Umbilical cord (tissue), 2 donors: ENCODE measurements around the gene ANKRD18A. TPM values are rescaled to one million over a fixed set of nuclear protein-coding genes. Genes with fewer than 3 reads are reported as not detected.

Experiments used
- DNase-seq: peaks from one replicate; pipeline ENCODE4 v3.0.0-alpha.2; 2015; ENCODE audit warnings: low spot score
- total RNA-seq: library from RNA; depleted of rRNA; stranded (reverse); fragments of >200 nt; gene quantifications from one replicate; pipeline ENCODE4 v1.2.3, GENCODE V29; 2014; ENCODE audit warnings: low replicate concordance; ENCODE audit not compliant: insufficient read depth

The ANKRD18A gene
- total RNA-seq, result 1.4 TPM

DNA sequence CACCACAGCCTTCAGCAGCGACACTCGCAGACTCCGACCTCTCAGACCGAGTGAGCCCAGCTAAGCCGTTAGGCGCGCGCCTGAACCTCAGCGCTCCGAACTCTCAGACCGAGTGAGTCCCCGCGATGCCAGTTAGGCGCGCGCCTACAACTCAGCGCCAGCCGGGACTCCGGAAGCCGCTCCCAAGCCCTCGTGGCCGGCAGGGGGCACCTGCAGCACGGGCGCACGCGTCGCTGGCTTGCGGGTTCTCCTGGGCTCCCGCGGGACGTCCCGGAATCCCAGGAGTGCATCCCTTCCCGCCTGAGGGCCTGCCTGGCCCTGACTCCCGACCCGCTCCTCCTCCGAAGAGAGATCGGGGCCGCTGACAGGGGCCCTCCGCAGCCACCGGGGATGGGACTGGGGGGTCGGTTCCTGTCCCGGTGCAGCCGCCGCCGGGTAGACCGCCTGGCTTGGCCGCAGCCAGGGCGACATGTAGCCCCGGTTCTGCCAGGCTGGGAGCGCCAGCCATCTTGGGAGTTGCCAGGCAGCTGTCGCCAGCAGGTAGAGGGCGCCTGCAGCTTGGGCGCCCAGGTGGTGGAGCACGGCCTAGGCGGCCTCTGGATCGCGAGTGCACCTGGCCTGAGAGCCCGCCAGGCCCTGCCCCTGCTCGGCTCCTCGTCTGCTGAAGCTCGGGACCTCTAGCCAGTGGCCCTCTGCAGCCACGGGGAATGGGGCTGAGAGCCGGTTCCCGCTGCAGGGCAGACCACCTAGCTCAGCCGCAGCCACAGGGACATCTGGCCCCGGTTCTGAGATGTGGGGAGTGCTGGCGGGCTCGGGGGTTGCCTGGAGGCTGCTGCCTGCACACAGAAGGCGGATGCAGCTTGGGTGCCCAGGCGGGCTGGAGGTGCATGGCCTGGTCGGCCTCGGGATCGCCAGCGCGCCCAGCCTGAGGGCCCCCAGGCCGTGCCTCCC, at the start of gene ANKRD18A:
ANKRD18A (minus strand) TSS at position 114 of the 951 bp plus-strand sequence. CDS start 311 bp downstream, outside the sequence.
- peak; percentile 66 for DNase-seq

DNA sequence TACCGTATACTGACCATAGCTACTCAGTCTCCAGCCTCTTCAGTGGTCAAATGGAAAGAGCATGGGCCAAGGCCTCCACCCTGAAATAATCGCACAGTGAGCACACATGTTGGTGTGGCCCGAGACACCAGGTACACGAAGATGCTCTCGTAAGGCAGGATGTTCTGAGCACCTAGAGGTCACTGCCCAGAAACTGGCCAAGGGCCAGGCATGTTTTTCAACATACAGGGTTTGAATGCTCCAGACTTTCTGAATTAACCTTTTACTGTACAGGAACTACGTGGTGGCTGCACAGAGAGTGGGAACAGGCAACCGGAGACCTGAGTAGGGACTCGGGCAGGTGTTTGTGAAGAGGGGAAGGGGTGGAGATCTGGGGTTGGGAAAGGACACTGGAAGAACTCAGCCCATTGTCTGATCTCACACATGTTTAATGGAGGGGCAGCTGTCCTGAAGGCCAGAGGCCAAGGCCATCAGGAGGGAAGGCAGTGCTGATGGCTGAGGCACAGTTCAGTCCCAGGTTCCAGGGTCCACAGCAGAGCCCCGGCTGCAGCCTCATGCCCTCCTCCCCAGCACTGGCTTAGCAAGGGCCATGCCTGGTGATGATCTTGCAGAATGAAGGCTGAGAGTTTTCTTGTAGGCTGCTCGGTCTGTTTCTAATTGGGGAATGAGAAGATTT, 48.5 kb upstream of the ANKRD18A start:
- DNase-seq, result no peak

DNA sequence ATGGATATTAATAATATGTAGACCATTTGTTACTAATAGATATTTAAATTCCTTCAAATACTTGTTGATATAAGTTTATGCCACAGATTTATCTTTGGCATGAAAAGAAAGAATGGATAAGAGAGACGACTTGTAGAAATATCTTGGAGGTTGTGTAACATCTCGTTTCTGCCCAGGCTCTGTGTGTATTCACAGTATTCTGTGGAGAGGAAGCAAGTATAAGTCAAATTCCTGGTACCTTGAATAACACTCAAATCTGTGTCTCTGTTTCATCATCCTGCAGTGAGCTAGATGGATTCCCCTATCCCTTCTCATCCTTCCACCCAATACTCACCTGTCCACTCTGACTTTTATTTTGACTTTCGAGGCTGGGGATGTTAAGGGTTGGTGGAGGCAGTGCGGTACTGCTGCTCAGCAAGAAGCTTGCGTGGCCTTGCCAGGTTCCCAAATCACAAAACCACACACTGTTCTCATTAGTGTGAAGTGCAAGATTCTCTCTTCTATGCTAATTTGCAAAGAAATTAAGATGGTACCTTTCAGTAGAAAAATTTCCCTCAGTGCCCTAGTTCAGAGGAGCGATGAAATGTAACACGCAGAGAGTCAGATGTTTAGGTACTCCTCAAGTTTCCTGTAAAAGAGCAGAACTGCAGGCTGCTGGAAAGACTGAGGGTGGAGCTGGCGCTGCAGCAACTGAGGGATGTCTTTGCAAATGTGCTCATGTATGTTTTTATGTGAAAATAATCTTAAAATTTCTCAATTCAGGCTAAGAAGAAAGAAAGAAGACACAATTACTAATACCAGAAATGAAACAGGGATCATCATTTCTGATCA, 42.6 kb upstream of the ANKRD18A start:
- DNase-seq, result peak; percentile 30

DNA sequence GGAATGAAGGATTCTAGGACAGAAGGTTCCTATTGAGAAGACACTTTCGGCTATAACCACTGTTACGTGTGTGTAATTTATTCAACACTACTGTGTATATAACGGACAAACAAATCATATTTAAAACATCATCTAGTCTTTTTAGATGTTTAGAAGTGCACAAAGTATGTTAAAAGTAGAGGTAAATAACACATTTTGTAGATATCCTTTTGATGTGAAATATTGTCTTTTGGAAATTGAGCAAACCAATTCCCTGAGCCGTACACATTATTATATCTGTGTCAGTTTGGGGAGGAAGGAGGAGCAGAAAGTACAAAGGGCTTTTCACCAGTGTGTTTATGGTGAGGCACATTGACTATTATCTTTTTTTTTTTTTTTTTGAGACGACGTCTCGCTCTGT, 39.1 kb upstream of the ANKRD18A start:
- no peak for DNase-seq

DNA sequence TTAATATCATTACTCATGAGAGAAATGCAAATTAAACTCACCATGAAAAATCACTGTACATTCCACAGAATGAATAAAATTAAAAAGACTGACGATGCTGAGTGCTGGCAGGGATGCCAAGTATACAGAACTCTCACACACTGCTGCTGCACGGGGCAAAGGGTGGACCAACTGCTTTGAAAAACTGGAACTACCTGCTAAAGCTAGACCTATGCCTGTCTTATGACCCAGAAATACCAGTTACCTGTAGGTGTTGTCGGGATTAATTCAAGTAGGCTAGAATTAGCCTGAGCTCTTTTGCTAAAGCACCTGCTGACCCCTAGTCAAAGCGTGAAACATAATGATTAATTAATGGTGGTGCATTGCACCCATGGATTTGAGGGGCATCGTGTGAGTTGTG, 36.5 kb upstream of the ANKRD18A start:
- no peak for DNase-seq

DNA sequence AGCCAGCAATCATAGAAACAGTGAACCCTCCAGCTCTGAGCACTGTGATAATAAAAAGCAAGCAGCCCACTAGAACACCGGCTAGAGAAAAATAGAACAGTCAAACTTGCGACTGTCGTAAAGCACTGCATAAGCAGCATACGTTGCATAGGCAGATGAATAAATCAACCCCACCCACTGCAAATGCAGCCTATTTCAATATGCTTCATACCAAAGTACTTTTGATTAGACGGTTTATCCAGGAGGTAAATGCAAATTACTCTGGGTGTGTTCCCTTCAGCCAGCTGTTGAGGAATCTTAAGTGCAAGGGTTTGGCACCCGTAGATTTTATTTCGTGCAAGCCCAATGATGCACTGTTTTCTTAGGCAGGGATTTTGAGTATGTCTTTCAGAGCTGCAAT, 32.1 kb upstream of the ANKRD18A start:
- DNase-seq, result no peak

DNA sequence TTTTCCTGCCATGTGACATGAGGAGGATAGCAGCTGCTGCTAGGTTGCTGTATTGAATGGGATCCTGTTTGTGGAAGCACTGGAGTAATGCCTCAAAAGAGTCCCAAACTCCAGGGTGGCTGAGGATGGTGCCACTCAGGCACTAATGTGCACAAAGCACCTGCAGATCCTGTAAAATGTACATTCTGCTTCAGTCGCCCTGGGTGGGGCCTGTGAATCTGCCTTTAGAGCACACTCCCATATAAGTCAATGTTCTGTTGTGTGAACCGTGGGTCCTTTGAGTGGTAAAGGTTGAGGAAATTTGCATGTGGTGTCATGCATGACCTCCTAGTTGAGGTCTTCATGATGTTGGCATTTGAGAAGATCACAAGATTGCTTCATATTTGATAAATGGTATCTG, 31.6 kb upstream of the ANKRD18A start:
- no peak for DNase-seq

DNA sequence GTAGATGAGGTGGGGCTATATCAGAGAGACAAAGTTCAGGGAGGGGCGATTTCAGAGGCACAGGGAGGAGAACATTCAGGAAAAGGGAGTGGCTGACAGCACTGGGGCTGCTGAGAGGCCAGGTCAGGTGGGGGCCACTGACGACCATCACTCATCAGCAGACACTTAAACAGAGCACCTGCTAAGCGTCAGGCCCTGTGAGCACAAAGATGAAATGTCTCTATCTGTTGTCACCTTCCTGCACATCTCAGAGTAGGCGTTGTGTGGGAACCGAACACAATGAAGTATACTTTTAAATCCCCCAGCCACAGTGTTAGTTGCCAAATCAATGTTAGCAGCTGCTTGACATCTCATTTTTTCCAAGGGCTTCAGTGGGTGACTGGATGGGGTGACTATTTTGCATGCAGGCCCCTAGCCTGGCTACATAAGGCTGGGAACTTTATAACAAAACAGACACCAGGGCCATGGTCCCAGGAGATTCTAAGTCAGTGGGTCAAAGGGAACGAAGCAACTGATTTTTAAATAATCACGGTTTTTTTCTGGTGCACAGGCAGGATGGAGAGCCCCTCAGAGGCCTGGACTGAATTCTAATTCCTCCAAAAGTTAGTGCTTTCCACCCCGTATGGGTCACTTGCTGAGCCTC, 31.1 kb upstream of the ANKRD18A start:
- DNase-seq, result no peak

DNA sequence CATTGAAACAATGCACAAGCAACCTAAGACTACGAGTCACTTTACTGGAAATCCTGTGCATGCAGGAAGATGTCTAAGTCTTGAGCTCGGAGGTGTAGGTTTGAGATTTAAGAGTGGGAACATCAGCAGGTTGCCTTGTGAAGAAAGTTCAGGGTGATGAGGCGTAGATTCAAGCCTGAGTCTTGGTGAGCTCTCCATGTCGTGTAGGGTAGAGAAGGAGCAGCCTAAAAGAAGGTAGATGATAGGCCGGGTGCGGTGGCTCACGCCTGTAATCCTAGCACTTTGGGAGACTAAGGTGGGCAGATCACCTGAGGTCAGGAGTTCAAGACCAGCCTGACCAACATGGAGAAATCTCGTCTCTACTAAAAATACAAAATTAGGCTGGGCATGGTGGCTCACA, 30.2 kb upstream of the ANKRD18A start:
- no peak for DNase-seq

DNA sequence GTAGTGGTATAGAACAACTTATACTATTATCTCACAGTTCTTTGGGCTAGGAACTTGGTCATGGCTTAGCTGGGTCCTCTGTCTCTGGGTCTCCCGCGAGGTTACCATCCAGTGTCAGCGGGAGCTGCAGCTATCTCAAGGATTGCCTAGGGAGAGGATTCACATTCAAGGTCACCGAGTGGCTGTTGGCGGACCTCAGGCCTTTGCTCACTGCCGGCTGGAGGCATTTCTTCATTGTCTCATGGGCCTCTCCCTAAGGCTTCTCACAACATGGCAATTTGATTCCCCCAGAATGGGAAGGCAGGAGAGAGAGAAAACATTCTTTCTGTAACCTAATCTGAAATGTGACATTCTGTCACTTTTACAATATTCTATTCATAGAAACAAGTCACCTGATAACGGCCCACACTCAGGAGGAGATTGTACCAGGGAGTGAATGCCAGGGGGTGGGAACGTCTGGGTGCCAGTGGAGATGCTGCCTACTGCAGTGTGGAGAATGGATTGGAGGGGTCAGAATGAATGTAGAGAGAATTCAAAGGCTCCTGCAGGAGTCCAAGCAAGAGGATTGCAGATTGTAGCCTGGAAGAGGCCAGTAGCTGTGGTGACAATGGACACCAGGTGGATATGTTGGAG, 29.5 kb upstream of the ANKRD18A start:
- no peak for DNase-seq

DNA sequence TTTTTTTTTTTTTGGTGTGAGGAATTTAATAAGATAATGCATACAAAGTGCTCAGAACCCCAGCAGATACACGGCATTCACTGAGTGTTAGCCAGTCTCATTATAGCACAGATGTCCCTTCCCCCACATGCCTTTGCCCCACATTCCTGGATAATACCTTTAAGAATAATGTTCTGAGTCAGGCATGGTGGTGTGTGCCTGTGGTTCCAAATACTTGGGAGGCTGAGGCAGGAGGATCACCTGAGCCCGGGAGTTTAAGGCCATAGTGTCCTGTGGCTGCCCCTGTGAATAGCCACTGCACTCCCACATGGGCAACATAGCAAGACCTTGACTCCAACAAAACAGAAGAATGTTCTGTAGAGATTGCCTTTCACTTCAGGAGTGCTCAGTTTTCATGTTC, 24.2 kb upstream of the ANKRD18A start:
- no peak for DNase-seq

DNA sequence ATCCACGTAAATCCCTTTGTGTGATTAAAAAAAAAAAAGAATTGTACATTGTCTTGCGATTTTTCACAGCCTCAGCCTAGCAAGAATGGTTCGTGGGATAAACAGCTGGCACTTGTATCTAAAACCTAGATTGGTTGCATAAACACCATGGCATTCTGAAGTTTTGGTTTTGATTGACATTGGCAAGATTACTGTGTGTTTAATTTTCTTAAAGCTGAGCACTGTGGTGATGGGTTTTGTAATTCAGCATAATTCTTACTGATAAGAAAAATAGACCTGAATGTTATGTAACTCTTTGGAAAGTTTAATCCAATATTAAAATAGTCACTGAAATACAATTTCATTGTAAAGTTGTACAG, 23.4 kb upstream of the ANKRD18A start:
- no peak for DNase-seq

DNA sequence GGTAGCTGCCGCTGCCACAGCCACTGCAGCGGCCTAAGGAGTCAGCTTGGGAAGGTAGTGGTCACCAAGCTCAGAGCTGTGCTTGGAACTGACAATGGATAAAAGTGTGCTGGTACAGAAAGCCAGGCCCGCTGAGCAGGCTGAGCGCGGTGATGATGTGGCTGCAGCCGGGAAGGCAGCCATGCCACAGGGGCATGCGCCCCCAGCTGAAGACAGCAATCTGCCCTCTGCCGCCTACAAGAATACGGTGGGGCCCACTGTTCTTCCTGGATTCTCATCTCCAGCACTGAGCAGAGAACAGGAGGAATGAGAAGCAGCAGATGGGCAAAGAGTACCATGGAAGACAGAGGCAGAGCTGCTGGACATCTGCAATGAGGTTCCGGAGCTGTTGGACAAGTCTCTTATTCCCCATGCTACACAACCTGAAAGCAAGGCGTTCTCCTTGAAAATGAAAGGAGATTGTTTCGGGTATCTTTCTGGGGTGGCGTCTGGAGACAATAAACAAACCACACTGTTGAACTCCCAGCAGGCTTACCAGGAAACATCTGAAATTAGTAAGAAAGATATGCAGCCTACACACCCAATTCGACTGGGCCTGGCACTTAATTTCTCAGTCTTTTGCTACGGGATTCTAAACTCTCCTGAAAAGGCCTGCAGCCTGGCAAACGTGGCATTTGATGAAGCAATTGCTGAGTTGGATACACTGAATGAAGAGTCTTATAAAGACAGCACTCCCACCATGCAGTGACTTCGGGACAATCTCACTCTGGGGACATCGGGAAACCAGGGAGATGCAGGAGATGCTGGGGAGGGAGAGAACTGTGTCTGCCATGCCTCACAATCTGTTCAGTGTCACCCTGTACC, 22.8 kb upstream of the ANKRD18A start:
- DNase-seq, result no peak

DNA sequence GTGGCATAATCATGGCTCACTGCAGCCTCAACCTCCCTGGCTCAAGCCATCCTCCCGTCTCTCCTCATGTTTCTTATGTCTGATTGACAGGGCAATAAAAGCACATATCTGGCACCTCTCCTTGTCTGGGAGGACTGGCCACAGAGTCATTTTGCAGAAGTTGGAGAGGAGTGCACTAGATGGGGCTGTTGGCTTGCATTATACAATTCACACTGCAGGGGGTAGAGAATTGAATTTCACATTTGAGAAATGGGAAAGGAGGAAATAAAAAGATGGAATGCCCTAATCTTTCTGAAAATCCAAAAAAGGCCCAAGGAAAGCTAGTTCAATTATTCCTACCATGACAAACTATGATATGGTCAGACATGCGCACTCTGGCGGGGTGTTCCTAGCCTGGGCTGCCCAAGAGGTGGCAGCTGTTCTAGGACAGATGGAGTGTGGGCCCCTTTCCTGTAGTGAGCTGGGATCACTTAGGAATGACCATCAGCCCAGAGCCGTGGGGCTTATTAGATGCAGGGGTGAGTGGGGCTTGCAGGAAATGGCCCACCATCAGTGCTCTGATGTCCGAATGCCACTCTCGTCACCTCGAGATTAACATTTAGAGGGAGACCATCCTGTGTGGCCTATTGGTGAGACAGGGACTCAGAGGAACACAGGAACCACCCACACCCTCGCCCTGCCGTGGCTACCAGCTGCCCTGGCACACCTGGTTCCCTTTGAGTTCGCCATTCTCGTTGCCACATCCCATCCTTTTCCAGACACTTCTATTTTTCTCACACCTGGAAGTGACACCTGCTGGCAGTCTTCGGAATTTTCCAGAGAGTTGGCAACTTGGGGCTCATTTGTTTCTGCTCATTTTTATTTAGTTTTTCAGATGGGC, 21.8 kb upstream of the ANKRD18A start:
- peak; percentile 29 for DNase-seq

DNA sequence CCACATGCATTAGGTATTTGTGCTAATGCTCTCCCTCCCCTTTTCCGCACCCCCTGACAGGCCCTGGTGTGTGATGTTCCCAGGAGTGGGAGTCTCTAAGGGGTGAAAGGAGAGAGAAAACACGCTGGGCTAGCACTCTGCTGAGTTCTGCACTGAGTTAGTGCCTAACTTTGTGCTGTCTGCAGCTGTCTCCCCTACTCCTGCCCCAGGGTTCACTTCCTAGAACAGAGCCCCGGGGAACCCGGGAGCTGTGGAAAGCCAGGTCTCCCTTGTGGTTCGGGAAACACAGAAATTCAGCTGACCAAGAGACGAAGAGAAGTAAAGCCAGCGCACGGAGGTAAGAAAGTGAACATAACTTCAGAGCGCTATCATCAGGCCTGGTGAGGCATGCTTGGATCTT, 20.7 kb upstream of the ANKRD18A start:
- DNase-seq, result no peak

DNA sequence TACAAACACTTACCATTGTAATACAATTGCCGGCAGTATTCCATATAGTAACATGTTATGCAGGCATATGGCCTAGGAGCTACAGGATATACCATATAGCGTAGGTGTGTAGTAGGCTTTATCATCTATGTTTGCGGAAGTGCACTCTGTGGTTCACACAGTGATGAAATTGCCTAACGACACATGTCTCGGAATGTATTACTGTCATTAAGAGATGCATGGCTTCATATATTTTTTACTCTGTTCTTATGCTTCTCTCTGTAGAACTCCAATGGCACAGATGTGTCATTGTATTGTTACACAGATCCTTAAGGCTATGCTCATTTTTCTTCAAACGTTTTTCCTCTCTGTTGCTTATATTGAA, 19.2 kb upstream of the ANKRD18A start:
- DNase-seq, result no peak

DNA sequence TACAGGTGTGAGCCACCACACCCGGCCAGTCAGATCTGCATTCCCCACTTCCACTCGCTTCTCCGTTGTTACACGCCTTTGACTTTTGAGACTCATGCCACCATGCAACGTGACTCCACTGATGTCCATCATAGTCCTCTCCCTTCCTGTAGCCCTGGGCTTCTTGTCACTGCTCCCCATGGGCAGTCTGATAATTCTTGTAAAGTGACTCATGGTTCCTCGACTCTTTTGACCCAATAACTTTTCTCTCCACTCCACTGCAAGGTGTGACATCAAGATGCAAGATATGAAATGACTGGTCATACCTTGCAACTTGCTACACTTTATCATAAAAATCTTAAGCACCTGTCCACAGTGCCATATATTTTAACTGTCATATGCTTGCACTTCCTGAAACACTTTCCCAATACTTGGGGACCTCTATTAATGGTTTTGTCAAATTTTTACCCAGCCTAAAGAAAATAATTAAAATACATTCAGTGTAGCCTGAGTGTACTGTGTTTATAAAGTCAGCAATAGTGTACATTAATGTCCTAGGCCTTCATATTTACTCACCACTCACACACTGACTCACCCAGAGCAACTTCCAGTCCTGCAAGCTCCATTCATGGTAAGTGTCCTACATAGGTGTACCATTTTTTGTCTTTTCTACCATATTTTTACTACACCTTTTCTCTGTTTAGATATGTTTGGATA, 18.6 kb upstream of the ANKRD18A start:
- DNase-seq, result no peak

DNA sequence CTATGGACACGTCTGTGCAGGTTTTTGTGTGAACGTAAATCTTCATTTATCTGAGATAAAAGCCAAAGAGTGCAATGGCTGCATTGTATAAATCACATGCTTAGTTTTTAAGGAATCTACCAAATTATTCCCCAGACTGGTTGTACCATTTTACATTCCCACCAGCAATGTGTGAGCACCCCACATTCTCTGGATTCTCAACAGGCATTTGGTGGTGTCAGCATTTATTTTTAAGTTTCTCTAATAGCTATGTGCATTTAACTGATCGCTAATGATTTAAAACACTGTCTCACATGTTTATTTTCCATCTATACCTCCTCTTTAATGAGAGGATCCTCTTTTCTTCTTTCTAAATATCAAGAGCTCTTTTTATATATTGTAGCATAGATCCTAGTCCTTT, 13.9 kb upstream of the ANKRD18A start:
- no peak for DNase-seq

DNA sequence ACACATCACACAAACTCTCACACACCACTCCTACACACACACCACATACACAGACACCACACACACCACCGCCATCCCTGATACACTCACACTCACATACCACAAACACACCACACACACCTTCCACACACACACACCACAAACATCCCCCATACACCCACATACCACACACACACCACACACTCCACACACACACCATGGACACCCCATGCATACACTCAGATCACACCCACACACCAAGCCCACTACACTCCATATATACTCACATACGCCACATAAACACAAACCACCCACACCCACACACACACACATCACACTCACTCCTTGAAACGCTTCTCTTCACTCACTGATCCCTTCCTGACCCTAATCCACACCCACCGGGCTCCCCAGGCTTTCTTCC, 9.1 kb upstream of the ANKRD18A start:
- DNase-seq, result no peak
